ENCODE data around the gene FOXN3. TPM values are rescaled to one million over a fixed set of nuclear protein-coding genes. Genes with fewer than 3 reads are reported as not detected.

Gene FOXN3, protein sequence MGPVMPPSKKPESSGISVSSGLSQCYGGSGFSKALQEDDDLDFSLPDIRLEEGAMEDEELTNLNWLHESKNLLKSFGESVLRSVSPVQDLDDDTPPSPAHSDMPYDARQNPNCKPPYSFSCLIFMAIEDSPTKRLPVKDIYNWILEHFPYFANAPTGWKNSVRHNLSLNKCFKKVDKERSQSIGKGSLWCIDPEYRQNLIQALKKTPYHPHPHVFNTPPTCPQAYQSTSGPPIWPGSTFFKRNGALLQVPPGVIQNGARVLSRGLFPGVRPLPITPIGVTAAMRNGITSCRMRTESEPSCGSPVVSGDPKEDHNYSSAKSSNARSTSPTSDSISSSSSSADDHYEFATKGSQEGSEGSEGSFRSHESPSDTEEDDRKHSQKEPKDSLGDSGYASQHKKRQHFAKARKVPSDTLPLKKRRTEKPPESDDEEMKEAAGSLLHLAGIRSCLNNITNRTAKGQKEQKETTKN
- total RNA-seq (100 to 1,000 TPM; 116 to 117 TPM), total RNA-seq (75.1 to 113 reads per million in 2 donors)

DNA sequence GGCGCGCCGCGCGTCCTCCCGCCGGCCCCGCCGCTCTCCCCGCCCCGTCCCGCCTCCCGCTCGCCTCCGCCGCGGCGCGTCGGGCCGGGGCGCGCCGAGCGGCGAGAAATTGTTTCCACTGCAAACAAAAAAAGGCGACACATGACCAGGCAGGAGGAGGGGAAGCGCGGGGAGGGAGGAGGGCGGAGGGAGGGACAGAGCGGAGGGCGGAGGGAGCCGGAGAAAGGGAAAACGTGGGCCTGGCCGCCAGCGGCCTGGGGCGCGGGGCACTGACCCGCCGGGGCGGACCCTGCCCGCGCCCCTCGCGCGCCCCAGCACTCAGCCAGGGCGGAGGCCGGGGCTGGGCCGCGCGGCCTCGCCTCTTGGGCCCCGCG, at the start of gene FOXN3:
Gene FOXN3, minus strand, starts transcription at position 143 of the 374 bp plus-strand sequence. CDS start 4,757 bp downstream, outside the sequence.
- ATAC-seq (peak; percentile 74), DNase-seq (peak; percentile 71 to 82 (median 77))
- H3K36me3 Mint-ChIP-seq (ENCODE audit: low read depth): no peaks in the 10 kb centered on the region
- peaks cover 26% of the 10 kb centered on the region for H3K4me1 Mint-ChIP-seq
- H3K27ac Mint-ChIP-seq: peak within 1 kb of the TSS; percentile 97
- H3K27me3 Mint-ChIP-seq: no peaks in the 10 kb centered on the region
- peaks cover 2% of the 10 kb centered on the region for H3K9me3 ChIP-seq (ENCODE audit: control insufficient read depth, low read length, poor library complexity, severe bottlenecking)
- H3K4me3 Mint-ChIP-seq: peak within 1 kb of the TSS; percentile 94

DNA sequence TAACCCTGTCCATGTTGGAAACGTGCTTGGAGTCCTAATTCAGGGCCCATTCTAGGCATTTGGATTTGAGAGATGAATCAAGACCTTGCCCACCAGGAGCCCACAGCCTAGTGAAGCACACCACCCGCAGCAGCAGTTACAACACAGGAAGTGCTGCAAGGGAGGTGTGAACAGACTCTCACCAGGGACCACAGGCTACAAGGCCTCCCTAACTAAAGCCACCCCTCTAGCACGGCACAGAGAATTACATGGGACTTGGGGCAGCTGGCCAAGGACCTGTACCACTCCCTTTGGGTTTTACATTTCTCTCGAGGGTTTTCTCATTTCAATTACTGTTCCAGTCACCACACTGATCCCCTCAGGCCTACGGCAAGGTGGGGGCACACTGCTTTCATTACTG, 49.5 kb upstream of the FOXN3 start:
- peaks cover 8% of the 10 kb centered on the region for H3K36me3 Mint-ChIP-seq (ENCODE audit: low read depth)
- H3K4me1 Mint-ChIP-seq: peaks cover 30% of the 10 kb centered on the region

DNA sequence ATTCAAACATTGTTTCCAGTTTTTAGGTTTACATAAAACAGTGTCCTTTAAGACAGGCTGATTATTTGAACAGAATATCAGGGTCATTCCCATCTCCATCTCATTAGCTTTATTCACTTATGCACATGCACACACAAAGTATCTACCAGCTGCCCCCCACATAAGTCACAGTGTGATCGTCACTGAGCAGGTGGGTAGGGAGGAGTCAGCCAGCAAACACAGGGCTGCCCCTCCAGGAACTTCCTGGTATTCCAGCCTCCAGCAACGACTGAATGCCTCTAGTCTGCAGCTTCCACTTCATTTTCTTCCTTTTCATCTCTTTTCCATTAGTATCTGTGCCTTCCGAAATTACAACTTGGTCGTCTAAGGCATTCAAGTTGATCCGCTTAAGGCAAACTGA, 48.8 kb upstream of the FOXN3 start:
- no peak for DNase-seq
- peaks cover 7% of the 10 kb centered on the region for H3K36me3 Mint-ChIP-seq (ENCODE audit: low read depth)
- H3K9me3 ChIP-seq (ENCODE audit: control insufficient read depth, low read length, poor library complexity, severe bottlenecking): no peaks in the 10 kb centered on the region
- H3K27ac Mint-ChIP-seq: no peak overlapping the region
- no peaks in the 10 kb centered on the region for H3K27me3 Mint-ChIP-seq
- no peak overlapping the region for H3K4me3 Mint-ChIP-seq
- no peak for ATAC-seq
- H3K4me1 Mint-ChIP-seq: peaks cover 32% of the 10 kb centered on the region

More for the DNA sequence above, 49.5 kb upstream of the FOXN3 start:
- Mint-ChIP-seq H3K27ac (no peak overlapping the region), H3K4me3 (no peak overlapping the region), H3K27me3 (no peaks in the 10 kb centered on the region)
- DNase-seq: no peak
- no peaks in the 10 kb centered on the region for H3K9me3 ChIP-seq (ENCODE audit: control insufficient read depth, low read length, poor library complexity, severe bottlenecking)
- no peak for ATAC-seq

DNA sequence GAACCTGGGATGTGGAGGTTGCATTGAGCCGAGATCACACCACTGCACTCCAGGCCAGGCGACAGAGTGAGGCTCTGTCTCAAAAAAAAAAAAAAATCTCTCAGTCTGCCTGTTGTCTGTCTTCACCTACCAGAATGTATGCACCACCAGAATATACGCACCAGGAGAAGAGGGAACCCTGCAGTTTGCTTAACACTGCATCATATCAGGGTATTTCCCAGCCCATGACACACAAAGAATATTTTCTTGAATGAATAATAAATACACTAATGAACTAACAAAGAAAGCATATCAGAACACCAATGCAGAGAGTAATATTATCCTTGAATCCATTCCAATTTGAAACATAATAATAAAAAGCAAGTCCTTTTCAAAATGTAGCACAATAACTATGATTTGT, 44.2 kb upstream of the FOXN3 start:
- ATAC-seq (no peak), DNase-seq (no peak)
- no peak overlapping the region for H3K4me3 Mint-ChIP-seq
- H3K9me3 ChIP-seq (ENCODE audit: control insufficient read depth, low read length, poor library complexity, severe bottlenecking): no peaks in the 10 kb centered on the region
- H3K4me1 Mint-ChIP-seq: peaks cover 27% of the 10 kb centered on the region
- peaks cover 7% of the 10 kb centered on the region for H3K36me3 Mint-ChIP-seq (ENCODE audit: low read depth)
- no peaks in the 10 kb centered on the region for H3K27me3 Mint-ChIP-seq
- no peak overlapping the region for H3K27ac Mint-ChIP-seq

DNA sequence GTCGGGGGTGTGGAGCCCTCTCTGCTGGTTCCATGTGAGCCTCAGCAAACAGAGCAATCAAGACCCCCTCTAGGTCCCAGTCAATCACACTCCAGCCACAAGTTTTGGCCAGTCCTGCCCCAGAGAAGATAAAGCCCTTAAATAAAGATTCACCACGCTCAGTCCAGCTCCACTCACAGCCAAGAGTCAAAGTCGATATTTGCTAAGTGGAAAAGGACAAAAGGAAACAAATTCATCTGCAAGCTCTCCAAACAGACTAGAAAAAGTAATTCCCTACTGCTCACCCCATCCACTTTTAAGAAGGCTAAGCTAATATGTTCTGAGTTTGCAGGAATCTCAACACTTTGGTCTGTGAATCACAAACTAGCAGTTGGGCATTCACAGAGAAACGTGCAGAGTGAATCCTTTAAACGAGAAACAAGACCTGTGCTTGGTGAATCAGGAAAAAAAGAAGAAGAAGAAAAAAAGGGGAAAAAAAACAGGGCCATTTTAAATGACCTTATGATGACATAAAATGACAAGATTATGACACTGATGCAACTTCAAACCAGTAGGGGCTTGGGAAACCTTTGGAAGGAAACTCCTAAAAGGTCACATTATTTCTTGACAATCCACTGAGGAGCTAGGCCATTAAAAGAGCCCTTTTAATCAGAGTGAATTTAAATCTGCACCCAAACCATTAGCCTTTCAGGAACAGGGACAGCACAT, 41.8 kb upstream of the FOXN3 start:
- no peak for DNase-seq
- Mint-ChIP-seq H3K36me3 (ENCODE audit: low read depth) (peaks cover 3% of the 10 kb centered on the region), H3K27me3 (no peaks in the 10 kb centered on the region), H3K4me1 (peaks cover 24% of the 10 kb centered on the region), H3K27ac (peak overlapping the region; percentile 39), H3K4me3 (no peak overlapping the region)
- H3K9me3 ChIP-seq (ENCODE audit: control insufficient read depth, low read length, poor library complexity, severe bottlenecking): no peaks in the 10 kb centered on the region
- ATAC-seq: no peak

DNA sequence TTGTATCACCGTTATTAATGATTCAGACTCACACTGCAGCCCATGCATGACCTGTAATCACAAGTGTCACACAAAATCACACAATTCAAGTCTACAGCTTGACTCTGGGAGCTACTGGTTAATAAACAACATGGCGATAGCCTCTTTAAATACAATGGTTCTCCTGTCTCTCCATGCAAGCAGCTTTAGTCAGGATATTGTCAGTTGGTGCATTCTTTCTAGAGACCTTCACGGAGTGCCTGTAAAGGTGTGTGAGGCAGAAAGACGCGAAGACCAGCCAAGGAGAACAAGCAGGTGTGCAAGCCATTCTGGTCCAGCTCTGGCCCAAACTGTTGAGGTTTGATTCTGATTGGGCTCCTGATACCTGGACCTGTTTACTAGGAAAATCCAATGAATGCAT, 40.0 kb upstream of the FOXN3 start:
- H3K9me3 ChIP-seq (ENCODE audit: control insufficient read depth, low read length, poor library complexity, severe bottlenecking): no peaks in the 10 kb centered on the region
- peaks cover 21% of the 10 kb centered on the region for H3K4me1 Mint-ChIP-seq
- H3K36me3 Mint-ChIP-seq (ENCODE audit: low read depth): peaks cover 3% of the 10 kb centered on the region
- no peak for DNase-seq
- no peak for ATAC-seq
- H3K27ac Mint-ChIP-seq: no peak overlapping the region
- no peaks in the 10 kb centered on the region for H3K27me3 Mint-ChIP-seq
- H3K4me3 Mint-ChIP-seq: no peak overlapping the region

DNA sequence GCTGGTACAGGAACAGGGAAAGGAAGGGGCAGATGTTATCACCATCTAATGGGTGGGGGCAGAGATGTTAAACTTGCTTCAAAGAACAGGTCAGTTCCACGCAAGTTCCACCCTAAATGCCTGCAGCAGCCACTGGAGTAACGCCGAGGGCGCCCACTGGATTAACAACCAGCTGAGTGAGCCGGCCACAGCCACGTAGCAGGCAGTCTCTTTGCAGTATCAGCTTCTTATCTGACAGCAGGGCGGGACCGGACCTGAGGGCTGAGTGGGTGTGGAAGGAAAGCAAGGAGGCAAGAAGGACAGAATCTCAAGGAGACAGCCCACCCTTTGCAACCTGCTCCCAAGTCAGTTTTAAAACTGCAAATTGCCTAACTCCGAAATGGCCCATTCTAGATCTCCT, 38.4 kb upstream of the FOXN3 start:
- no peaks in the 10 kb centered on the region for H3K9me3 ChIP-seq (ENCODE audit: control insufficient read depth, low read length, poor library complexity, severe bottlenecking)
- H3K27ac Mint-ChIP-seq: no peak overlapping the region
- DNase-seq: no peak
- no peak for ATAC-seq
- H3K4me3 Mint-ChIP-seq: no peak overlapping the region
- peaks cover 6% of the 10 kb centered on the region for H3K36me3 Mint-ChIP-seq (ENCODE audit: low read depth)
- H3K27me3 Mint-ChIP-seq: no peaks in the 10 kb centered on the region
- peaks cover 14% of the 10 kb centered on the region for H3K4me1 Mint-ChIP-seq

DNA sequence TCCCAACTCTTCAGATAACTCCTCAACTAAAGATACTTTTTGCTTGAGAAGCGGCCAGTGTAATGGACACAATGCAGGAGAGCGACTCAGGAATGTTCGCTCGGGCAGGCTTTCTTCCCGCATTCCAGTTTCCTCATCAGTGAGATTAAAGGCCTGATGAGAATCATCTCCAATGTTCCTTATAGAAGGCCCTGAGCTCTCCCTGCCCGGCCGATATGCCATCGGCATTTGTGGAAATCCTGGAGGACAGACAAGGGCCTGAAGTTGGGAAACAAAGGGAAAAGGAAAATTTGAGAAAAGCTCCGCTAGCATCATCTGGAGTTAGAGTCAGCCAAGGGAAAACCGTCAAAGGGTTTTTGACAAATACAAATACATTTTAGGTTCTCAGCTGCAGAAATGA, 38.0 kb upstream of the FOXN3 start:
- H3K36me3 Mint-ChIP-seq (ENCODE audit: low read depth): peaks cover 6% of the 10 kb centered on the region
- ATAC-seq: no peak
- no peaks in the 10 kb centered on the region for H3K9me3 ChIP-seq (ENCODE audit: control insufficient read depth, low read length, poor library complexity, severe bottlenecking)
- H3K4me3 Mint-ChIP-seq: no peak overlapping the region
- H3K27me3 Mint-ChIP-seq: no peaks in the 10 kb centered on the region
- peaks cover 12% of the 10 kb centered on the region for H3K4me1 Mint-ChIP-seq
- no peak overlapping the region for H3K27ac Mint-ChIP-seq
- no peak for DNase-seq

DNA sequence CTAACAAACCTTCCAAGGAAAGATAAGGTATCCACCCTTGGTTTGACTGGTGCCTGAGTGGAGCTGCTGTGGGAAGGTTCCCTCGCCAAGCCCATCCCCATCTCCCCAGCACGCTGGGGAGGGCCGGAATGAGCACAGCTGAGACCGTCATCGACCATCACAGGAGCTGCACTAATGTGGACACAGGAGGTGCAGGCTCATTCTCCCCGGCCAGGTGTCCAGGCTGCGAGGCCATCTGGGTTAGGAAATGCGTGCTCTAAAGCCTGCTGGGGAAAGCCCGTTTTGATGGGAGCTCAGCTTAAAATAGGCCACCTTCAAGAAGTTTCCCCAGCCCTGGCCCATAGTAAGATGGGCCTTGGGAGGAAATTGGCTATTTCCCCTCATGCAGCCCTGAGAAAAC, 35.2 kb upstream of the FOXN3 start:
- Mint-ChIP-seq H3K27me3 (no peaks in the 10 kb centered on the region), H3K36me3 (ENCODE audit: low read depth) (peaks cover 4% of the 10 kb centered on the region), H3K4me3 (no peak overlapping the region), H3K4me1 (peaks cover 10% of the 10 kb centered on the region), H3K27ac (no peak overlapping the region)
- H3K9me3 ChIP-seq (ENCODE audit: control insufficient read depth, low read length, poor library complexity, severe bottlenecking): no peaks in the 10 kb centered on the region
- DNase-seq (no peak), ATAC-seq (no peak)

DNA sequence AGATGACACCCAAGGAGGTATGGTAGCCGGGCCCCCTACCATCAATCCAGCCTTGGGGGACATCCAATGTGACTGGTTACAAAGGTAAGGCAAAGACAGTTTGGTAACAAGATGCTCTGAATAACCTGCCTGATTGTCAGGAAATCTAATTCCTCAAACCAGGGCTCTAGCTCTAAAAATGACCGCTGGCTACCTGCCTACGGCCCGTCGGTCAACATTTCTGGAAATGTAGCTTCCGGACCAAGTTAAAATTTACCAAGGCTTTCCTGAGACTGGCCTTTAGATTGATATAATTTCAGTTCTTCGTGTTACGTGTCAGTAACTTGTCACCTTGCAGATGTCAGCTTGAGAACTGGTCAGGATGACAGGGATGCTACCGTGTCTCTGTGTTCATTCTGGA, 34.2 kb upstream of the FOXN3 start:
- no peaks in the 10 kb centered on the region for H3K27me3 Mint-ChIP-seq
- no peak for DNase-seq
- peaks cover 3% of the 10 kb centered on the region for H3K36me3 Mint-ChIP-seq (ENCODE audit: low read depth)
- no peak overlapping the region for H3K4me3 Mint-ChIP-seq
- no peak overlapping the region for H3K27ac Mint-ChIP-seq
- H3K9me3 ChIP-seq (ENCODE audit: control insufficient read depth, low read length, poor library complexity, severe bottlenecking): no peaks in the 10 kb centered on the region
- no peak for ATAC-seq
- H3K4me1 Mint-ChIP-seq: peaks cover 8% of the 10 kb centered on the region

DNA sequence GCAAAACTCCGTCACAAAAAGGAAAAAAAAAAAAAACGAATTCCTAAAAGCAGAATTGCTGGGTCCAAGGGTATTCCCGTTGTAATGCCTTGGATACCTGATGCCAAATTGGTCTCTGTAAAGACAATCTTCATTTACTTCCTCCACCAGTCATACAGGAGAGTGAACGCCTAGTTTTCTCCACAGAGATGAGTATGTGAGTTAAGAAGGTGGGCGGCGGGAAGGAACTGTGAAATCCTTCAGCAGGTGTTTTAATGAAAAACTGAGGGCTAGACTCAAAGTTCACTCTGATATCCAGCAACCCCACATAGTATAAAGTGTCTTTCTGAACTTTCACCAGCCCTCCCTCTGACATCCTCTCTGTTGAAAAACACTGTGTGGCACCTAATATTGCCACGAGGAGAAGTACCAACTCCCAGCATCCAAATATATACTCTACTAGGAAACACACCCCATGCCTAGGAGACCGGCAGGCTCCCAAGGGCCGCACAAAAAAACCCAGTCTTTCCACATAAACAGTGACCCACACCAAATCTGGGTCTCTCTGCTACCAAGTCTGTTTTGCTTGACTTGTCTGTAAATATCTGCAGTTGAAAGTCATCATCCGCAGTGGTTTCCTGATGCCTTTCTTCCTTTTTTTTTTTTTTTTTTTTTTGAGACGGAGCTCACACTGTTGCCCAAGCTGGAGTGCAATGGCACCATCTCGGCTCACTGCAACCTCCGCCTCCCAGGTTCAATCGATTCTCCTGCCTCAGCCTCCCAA, 30.3 kb upstream of the FOXN3 start:
- no peak for ATAC-seq

DNA sequence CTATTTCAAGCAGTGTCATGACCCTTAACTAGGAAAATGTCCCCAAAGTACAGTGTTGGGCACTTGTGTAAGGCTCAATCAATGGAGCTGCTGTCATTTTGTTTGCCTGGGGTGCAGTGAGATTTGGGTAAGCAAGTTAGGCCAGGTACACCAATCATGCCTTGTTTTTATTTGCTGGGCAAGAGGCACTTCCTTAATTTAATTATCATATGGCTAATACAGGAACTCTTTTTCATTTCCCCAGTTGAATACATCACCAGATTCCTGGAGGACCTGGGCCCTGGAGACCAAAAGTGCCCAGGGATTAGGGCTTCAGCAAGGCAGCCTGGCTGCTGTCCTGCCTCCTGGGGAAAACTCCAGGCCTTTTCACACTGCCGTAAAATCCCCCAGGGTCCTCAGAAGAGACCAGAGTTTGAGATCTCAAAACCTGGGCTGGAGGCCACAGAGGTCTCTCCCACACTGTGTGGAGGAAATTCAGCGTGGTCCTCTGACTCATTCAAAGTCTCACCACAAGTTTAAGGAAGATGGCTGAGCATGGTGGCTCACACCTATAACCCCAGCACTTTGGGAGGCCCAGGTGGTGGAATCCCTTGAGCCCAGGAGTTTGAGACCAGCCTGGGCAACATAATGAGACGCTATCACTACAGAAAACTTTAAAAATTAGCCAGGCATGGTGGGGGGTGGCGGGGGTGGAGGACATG, 28.4 kb upstream of the FOXN3 start:
- ATAC-seq: peak; percentile 57
- H3K27me3 Mint-ChIP-seq: no peaks in the 10 kb centered on the region
- no peak overlapping the region for H3K4me3 Mint-ChIP-seq
- H3K36me3 Mint-ChIP-seq (ENCODE audit: low read depth): no peaks in the 10 kb centered on the region
- peaks cover 33% of the 10 kb centered on the region for H3K4me1 Mint-ChIP-seq
- H3K27ac Mint-ChIP-seq: peak overlapping the region; percentile 75
- H3K9me3 ChIP-seq (ENCODE audit: control insufficient read depth, low read length, poor library complexity, severe bottlenecking): no peaks in the 10 kb centered on the region
- DNase-seq: no peak

More for the DNA sequence above, 30.3 kb upstream of the FOXN3 start:
- H3K36me3 Mint-ChIP-seq (ENCODE audit: low read depth): peaks cover 3% of the 10 kb centered on the region
- H3K27ac Mint-ChIP-seq: no peak overlapping the region
- H3K27me3 Mint-ChIP-seq: no peaks in the 10 kb centered on the region
- no peaks in the 10 kb centered on the region for H3K9me3 ChIP-seq (ENCODE audit: control insufficient read depth, low read length, poor library complexity, severe bottlenecking)
- peaks cover 27% of the 10 kb centered on the region for H3K4me1 Mint-ChIP-seq
- no peak overlapping the region for H3K4me3 Mint-ChIP-seq
- DNase-seq: no peak
